ENCODE measurements around the gene MPZL3. TPM values are rescaled to one million over a fixed set of nuclear protein-coding genes. Genes with fewer than 3 reads are reported as not detected.

The MPZL3 gene
- total RNA-seq, 1 donor from 2014 or later = 34.8 TPM

DNA sequence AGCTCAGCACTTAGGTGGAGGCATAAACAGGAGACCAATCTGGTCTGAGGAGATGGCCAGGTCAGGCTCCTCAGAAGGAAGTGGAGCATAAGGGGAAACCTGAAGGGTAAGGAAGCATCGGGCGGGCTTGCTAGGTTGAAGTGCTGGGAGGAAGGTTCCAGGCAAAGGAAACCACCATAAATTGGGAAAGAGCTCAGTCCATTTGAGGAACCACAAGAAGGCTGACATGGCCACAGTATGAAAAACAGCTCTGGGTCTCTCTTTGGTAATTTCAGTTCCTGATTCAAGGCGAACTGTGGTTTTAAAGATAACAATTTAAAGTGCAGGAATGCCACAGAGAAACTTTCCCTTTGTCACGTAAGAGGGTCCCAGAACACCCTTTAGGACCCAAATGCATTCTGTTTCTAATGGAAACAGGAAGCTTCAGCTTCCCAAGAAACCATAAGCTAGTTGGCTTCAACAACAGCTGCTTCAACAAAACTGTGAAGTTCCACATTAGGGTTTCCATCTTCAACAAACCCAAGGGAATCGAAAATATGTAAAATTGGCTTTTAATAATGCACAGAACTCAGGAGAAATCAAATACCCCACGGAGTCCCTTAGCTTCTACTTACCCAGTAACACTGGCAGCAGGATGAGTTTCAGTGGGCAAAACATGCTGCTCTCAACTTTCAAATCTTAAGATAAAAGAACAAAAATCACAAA is 37.8 kb downstream of the MPZL3 start:
- TF ChIP-seq, protein P1, sequence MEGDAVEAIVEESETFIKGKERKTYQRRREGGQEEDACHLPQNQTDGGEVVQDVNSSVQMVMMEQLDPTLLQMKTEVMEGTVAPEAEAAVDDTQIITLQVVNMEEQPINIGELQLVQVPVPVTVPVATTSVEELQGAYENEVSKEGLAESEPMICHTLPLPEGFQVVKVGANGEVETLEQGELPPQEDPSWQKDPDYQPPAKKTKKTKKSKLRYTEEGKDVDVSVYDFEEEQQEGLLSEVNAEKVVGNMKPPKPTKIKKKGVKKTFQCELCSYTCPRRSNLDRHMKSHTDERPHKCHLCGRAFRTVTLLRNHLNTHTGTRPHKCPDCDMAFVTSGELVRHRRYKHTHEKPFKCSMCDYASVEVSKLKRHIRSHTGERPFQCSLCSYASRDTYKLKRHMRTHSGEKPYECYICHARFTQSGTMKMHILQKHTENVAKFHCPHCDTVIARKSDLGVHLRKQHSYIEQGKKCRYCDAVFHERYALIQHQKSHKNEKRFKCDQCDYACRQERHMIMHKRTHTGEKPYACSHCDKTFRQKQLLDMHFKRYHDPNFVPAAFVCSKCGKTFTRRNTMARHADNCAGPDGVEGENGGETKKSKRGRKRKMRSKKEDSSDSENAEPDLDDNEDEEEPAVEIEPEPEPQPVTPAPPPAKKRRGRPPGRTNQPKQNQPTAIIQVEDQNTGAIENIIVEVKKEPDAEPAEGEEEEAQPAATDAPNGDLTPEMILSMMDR (IDR thresholded peaks at IDR 0.05; ENCODE audit: insufficient read depth, low read length, severe bottlenecking) = no peak
- no peaks in the 10 kb centered on the region for H3K27me3 ChIP-seq (ENCODE audit: control insufficient read depth, insufficient read depth, low read length)
- H3K36me3 ChIP-seq (ENCODE audit: control insufficient read depth, insufficient read depth, low read length) = no peaks in the 10 kb centered on the region
- no peak for FAIRE-seq
- no peak for DNase-seq (ENCODE audit: low read depth)
- H3K4me3 ChIP-seq (ENCODE audit: low read depth, low read length) = no peak overlapping the region

DNA sequence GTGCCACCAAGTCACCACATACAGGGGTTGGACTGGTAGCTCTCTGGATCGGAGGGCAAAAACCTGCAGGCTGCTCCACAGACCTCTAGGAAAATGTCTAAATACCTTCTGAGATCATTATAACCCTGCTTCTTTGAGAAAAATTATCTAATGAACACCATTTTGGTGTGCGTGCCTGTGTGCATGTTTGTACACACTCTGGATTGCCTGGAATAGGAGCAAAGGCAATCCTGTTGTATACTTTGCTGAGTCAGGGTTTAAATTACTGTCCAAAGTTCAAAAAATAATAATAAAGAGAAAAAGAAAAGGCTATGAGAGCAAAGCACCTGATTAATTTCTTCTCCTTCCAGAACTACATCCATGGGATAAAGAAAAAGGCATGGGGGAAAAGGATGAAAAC is 38.4 kb downstream of the MPZL3 start:
- FAIRE-seq (no peak), DNase-seq (ENCODE audit: low read depth) (no peak)
- Histone ChIP-seq H3K4me3 (ENCODE audit: low read depth, low read length) (no peak overlapping the region), H3K27me3 (ENCODE audit: control insufficient read depth, insufficient read depth, low read length) (no peaks in the 10 kb centered on the region), H3K36me3 (ENCODE audit: control insufficient read depth, insufficient read depth, low read length) (no peaks in the 10 kb centered on the region)
- TF ChIP-seq, protein P1 (IDR thresholded peaks at IDR 0.05; ENCODE audit: insufficient read depth, low read length, severe bottlenecking) = no peak

DNA sequence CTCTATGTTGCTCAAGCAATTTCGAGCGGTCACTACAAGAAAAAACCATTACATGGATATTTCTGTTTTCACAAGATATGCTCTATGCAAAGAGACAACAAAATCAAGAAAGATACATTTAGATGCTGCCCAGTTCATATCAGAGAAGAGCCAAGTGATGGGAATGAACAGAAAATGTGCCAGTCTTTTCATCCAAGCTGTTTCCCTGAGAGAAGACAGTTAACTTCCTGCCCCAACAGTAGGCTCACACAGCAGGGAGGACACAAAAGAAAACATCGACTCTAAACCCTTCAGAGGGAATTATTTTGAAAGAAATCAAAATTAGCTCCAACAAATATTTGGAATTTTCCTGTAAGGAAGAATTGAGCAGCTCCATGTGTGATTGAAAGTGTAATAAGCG is 39.0 kb downstream of the MPZL3 start:
- no peak overlapping the region for H3K4me3 ChIP-seq (ENCODE audit: low read depth, low read length)
- DNase-seq (ENCODE audit: low read depth) (no peak), FAIRE-seq (no peak)
- H3K27me3 ChIP-seq (ENCODE audit: control insufficient read depth, insufficient read depth, low read length) = no peaks in the 10 kb centered on the region
- no peaks in the 10 kb centered on the region for H3K36me3 ChIP-seq (ENCODE audit: control insufficient read depth, insufficient read depth, low read length)
- TF ChIP-seq, protein P1 (IDR thresholded peaks at IDR 0.05; ENCODE audit: insufficient read depth, low read length, severe bottlenecking) = no peak

DNA sequence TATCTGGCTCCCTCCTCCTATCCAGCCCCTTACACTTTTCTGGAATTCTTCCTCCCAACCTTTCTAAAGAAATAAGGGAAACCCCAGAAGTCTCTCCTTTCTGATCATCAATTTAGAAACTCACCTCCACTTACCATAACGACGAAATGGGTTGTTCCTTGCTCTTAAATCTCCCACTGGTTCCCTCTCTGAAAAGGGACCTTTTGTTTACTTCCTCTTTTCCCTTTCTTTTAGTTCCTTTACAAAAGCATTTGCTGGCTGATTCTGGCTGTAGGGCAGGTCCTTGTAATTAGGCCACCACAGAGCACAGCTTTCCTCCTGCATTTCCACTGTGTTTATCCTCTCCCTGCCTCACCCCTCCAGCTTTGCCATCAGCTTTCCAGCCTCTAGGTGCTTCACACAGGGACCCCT is 39.4 kb downstream of the MPZL3 start:
- TF ChIP-seq, protein P1 (IDR thresholded peaks at IDR 0.05; ENCODE audit: insufficient read depth, low read length, severe bottlenecking) = no peak
- DNase-seq (ENCODE audit: low read depth) = no peak
- Histone ChIP-seq H3K36me3 (ENCODE audit: control insufficient read depth, insufficient read depth, low read length) (no peaks in the 10 kb centered on the region), H3K27me3 (ENCODE audit: control insufficient read depth, insufficient read depth, low read length) (no peaks in the 10 kb centered on the region), H3K4me3 (ENCODE audit: low read depth, low read length) (no peak overlapping the region)
- FAIRE-seq = no peak

DNA sequence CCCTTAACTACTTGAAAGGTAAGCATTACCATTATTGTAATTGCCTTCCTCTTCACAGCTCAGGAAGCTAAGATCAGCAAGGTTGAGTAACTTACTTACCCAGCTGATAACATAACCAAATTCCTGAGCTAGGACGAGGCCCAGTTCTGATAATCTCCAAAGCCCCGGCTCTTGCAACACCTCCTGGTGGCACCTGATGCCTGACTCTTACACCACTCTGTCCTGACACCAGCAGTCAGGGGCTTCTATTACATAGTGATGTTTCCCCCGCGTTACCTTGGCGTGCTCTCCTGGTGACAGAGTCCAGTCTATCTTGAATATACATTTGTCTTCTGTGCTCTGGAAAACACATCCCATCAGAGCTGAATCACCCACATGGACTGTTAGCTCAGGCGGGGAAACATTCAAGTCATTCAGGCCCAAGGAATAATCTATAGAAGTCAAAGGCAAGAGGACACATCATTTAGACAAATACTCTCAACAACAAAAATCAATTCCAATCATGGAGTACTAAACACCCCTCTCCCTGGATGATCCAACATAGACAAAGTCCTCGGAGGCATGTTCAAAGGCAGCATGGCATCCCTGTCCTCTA is 39.9 kb downstream of the MPZL3 start:
- Histone ChIP-seq H3K36me3 (ENCODE audit: control insufficient read depth, insufficient read depth, low read length) (no peaks in the 10 kb centered on the region), H3K27me3 (ENCODE audit: control insufficient read depth, insufficient read depth, low read length) (no peaks in the 10 kb centered on the region), H3K4me3 (ENCODE audit: low read depth, low read length) (no peak overlapping the region)
- TF ChIP-seq, protein P1 (IDR thresholded peaks at IDR 0.05; ENCODE audit: insufficient read depth, low read length, severe bottlenecking) = no peak
- DNase-seq (ENCODE audit: low read depth) (peak; percentile 32), FAIRE-seq (no peak)
